Activated CD4-positive, alpha-beta T cell treated with anti-CD3 and anti-CD28 coated beads for 24 hours (primary cell): Measurements from ENCODE around the gene BLTP3B.
"Not testable (repeated sequence)": the region's sequence is repeated elsewhere in the genome, so short reads cannot be mapped to it uniquely, and the experiment has no call there.

Experiments
- DNase-seq, 2 donors: peaks; one replicate each; pipeline ENCODE4 v3.0.0-alpha.2; 2020; ENCODE audit warnings: low read depth in 2 of 2

Gene BLTP3B, protein sequence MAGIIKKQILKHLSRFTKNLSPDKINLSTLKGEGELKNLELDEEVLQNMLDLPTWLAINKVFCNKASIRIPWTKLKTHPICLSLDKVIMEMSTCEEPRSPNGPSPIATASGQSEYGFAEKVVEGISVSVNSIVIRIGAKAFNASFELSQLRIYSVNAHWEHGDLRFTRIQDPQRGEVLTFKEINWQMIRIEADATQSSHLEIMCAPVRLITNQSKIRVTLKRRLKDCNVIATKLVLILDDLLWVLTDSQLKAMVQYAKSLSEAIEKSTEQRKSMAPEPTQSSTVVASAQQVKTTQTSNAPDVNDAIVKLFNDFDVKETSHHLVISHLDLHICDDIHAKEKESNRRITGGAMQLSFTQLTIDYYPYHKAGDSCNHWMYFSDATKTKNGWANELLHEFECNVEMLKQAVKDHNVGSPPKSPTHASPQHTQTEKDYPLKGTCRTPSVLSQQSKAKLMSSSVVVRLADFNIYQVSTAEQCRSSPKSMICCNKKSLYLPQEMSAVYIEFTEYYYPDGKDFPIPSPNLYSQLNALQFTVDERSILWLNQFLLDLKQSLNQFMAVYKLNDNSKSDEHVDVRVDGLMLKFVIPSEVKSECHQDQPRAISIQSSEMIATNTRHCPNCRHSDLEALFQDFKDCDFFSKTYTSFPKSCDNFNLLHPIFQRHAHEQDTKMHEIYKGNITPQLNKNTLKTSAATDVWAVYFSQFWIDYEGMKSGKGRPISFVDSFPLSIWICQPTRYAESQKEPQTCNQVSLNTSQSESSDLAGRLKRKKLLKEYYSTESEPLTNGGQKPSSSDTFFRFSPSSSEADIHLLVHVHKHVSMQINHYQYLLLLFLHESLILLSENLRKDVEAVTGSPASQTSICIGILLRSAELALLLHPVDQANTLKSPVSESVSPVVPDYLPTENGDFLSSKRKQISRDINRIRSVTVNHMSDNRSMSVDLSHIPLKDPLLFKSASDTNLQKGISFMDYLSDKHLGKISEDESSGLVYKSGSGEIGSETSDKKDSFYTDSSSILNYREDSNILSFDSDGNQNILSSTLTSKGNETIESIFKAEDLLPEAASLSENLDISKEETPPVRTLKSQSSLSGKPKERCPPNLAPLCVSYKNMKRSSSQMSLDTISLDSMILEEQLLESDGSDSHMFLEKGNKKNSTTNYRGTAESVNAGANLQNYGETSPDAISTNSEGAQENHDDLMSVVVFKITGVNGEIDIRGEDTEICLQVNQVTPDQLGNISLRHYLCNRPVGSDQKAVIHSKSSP (N-terminal part only)

DNA sequence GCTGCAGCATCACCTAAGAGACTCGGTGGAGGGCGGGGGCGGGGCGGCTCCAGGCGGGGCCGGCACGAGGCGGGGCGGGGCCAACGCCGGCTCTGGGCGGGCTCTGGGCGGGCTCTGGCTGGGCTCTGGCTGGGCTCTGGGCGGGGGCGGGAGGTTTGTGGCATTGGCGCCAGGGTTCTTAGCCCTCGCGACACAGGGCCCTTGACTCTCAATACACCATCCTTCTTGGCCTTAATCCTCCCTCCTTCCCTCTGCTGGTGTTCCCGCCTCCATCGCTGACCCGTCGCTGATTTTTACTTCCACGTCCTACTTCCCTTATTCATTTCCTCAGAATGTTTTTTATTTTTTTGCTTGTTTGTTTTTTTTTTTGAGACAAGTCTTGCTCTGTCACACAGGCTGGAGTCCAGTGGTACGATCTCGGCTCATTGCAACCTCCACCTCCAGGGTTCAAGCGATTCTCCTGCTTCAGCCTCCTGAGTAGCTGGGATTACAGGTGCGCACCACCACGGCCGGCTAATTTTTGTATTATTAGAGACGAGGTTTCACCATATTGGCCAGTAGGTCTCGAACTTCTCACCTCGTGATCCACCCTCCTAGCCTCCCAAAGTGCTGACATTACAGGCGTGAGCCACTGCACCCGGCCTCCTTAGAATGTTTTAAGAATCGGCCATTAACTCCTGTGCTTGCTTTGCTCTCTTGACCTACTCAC is at the start of gene BLTP3B:
TSS of gene BLTP3B (minus strand) at position 24 of the 709 bp plus-strand sequence. CDS start 239 bp downstream, outside the sequence.
- peak; percentile 84 to 90 for DNase-seq

DNA sequence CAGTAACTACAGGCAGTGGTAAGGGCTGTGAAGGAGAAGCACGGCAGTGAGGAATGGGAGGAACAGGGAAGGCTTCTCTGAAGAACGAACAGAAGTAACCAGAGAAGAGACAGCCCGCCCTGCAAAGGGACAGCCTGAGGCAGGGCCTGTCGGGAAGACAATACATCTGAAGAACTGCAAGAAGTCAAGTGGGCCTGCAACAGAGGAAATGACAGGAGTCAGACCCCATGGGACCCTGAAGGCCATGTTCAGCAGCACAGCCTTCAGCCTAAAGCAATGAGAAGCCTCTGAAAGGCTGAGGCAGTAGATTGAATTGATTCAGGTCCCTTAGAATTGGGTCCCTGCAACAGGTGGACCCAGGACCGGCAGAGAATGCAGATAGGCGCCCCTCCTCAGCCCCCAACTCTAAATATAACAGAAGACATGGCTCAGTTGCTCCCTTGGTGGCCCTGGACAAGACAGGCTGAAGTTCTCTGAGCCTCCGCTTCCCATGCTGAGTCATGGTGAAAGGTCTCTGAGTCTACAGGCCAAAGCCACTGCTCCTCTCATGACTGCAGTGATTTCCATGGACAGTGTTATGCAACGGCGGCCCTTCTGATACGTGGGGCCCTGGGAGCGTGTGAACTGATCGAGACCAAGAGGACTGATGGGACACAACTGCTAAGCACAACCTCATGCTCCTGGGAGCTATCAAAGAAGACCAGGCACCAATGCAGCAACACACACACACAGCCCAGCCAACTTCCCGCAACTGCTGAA is 47.1 kb upstream of the BLTP3B start:
- no peak for DNase-seq

- not testable (repeated sequence) for DNase-seq
Measured at GRCh38 chr12:100188888-100189635, 46.4 kb upstream of the BLTP3B start.

GRCh38 chr12:100187857-100188519 is 45.3 kb upstream of the BLTP3B start:
- DNase-seq = no peak

GRCh38 chr12:100187068-100187467 is 44.4 kb upstream of the BLTP3B start:
- no peak for DNase-seq

GRCh38 chr12:100186071-100186470 is 43.4 kb upstream of the BLTP3B start:
- DNase-seq = no peak

- DNase-seq = no peak
Measured at GRCh38 chr12:100185361-100185894, 42.8 kb upstream of the BLTP3B start.

DNA sequence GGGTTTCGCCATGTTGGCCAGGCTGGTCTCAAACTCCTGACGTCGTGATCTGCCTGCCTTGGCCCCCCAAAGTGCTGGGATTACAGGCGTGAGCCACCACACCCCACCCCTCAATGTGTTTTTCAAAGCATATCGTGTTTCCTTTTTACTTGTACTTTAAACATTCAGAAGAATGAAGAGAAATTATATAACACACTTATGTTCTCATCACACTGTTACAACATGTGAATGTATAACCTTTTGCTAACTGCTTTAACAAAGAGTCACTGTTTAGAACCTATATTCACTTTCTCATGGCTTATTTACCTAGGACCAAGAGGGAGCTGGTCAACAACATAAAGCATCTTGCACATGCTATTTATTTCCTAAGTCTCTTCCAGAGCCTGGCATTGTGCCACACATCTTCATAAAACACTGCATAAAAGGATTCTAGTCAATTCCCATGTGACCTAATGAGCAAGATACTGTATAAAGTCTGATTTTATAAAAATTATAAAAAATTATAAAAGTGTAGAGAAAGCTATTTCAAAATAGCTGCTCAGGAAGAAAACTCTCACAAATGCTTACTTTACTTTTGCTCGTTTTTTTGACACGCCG is 42.0 kb upstream of the BLTP3B start:
- no peak for DNase-seq

- no peak for DNase-seq
Measured at GRCh38 chr12:100179252-100179651, 36.6 kb upstream of the BLTP3B start.

GRCh38 chr12:100176493-100176892 is 33.8 kb upstream of the BLTP3B start:
- not testable (repeated sequence) for DNase-seq

- DNase-seq = no peak
Measured at GRCh38 chr12:100174495-100174894, 31.8 kb upstream of the BLTP3B start.

DNA sequence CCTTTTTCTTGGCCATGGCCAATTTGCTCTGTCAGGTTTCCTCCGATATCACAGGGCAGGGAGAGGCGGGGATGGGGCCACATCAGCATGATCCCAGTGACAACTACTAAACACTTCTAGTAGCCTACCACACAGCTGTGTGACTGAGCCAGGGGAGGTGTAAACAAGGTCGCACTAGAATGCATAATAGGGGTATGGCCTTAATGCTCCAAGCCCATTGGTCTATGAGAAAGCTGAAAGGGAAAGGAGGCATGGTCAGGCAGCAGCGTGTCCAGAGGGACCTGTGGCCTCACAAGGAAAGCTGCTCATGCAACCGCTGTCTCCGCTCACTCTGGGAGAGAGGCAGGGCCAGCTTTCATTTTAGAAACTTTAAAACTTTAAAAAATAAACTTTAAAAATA is 30.4 kb upstream of the BLTP3B start:
- DNase-seq = no peak

GRCh38 chr12:100171248-100171647 is 28.6 kb upstream of the BLTP3B start:
- DNase-seq = no peak

- DNase-seq = no peak
Measured at GRCh38 chr12:100170313-100170858, 27.7 kb upstream of the BLTP3B start.

GRCh38 chr12:100169345-100169744 is 26.7 kb upstream of the BLTP3B start:
- no peak for DNase-seq

- DNase-seq = no peak
Measured at GRCh38 chr12:100168562-100168961, 25.9 kb upstream of the BLTP3B start.

DNA sequence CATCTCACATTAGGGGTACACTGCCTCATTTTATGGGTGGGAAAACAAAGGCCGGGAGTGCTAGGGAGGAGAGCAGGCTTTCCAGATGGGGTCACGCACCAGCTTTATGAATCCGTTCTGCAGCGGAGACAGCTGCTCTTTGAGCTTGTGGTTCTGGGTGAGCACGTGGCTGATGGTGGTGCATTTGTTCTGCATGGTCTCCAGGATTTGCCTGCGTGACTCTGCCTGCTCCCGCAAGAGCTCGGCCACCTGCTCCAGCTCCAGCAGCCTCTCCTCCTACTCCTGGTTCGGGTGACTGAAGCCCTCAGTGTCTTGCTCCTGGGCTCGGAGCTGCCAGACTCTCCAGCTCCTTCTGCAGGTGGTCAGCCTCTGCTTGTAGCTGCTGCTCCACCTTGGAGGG is 23.6 kb upstream of the BLTP3B start:
- no peak for DNase-seq

GRCh38 chr12:100165356-100165755 is 22.7 kb upstream of the BLTP3B start:
- no peak for DNase-seq
